Measurements from ENCODE around the gene ROR2.

Gene ROR2

DNA sequence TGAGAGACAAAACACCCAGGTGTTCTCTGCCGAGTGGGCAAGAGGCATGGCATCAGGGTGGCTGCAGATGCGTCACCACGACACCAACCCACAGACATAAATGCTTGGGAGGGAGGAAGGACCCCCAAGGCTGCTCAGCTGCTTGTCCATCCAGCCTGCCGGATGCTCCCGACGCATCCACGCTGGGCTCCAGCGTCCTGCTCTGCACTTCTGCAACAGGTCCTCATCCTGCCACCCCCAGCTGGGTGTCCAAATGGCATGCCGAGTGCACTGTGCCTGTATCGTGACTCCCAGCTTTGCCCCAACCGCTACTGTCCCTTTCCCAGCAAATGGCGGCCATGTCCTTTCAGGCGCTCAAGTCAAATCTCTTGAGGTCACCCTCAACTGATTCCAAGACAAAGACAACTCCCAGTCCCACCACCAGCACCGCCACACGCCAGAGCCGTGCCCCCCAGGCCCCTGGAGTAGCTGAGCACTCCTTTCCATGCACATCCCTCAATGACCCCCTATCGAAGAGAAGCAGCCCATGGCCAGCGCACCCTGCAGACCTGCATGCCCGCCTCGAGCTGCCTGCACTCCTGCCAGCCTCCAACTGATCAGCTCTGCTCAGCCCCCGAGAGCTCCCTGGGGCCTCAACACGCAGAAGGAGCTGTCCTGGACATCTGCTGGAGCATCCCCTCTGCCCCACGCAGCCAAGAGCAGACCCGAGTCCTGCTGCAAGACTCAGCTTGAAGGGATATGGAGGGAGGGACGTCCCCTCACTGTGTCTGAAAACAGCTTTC is 116.7 kb downstream of the ROR2 start:
- Histone ChIP-seq H2AFZ (ENCODE audit: low read depth, low read length) (no peak overlapping the region), H3K4me3 (ENCODE audit: low read length) (no peak overlapping the region), H3K36me3 (ENCODE audit: insufficient read depth, low read length) (no peaks in the 10 kb centered on the region), H3K27me3 (ENCODE audit: insufficient read depth, low read length) (no peaks in the 10 kb centered on the region), H3K9me3 (ENCODE audit: low read length) (no peaks in the 10 kb centered on the region), H3K4me1 (ENCODE audit: insufficient read depth, low read length) (peaks cover 12% of the 10 kb centered on the region)

DNA sequence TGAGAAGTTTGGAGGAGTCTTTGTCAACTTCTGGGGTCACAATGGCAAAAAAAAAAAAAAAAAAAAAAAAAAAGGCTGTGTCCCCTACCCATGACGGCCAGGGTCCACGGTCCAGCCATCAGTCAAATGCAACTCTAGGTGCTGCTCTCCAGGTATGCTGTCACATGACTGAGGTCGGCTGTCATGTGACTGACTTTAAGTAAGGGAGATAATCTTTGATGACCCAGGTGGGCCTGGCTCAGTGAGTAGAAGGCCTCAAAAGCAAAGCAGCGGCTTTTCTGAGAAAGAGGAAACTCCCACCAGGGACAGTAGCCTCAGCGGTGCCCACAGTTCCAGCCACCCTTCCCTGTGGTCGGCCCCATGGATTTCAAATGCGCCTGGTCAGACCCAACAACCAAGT is 117.7 kb downstream of the ROR2 start:
- no peak overlapping the region for H2AFZ ChIP-seq (ENCODE audit: low read depth, low read length)
- H3K27me3 ChIP-seq (ENCODE audit: insufficient read depth, low read length): no peaks in the 10 kb centered on the region
- no peak overlapping the region for H3K4me3 ChIP-seq (ENCODE audit: low read length)
- no peaks in the 10 kb centered on the region for H3K9me3 ChIP-seq (ENCODE audit: low read length)
- no peaks in the 10 kb centered on the region for H3K36me3 ChIP-seq (ENCODE audit: insufficient read depth, low read length)
- H3K4me1 ChIP-seq (ENCODE audit: insufficient read depth, low read length): peaks cover 11% of the 10 kb centered on the region

DNA sequence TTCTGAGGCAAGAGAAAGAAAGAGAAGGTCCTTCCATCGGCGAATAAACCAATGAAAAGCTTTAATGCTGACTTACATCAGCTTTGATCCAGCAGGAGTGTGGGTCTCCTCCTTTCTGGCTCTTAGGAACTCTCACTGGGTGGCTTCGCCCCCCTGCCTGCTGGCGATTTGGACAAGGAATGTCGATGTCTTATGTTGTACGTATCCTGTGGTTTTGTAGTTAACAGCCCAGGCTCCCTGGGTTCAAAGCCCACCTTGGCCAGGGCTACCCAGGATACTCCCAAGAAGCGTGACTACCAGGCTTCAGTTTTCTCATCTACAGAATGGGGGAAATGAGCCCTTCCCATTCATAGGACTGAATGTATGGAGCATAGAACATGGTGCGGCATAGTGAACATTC is 124.2 kb downstream of the ROR2 start:
- H3K4me1 ChIP-seq (ENCODE audit: insufficient read depth, low read length): no peaks in the 10 kb centered on the region
- peaks cover 3% of the 10 kb centered on the region for H3K9me3 ChIP-seq (ENCODE audit: low read length)
- no peaks in the 10 kb centered on the region for H3K36me3 ChIP-seq (ENCODE audit: insufficient read depth, low read length)
- H3K27me3 ChIP-seq (ENCODE audit: insufficient read depth, low read length): no peaks in the 10 kb centered on the region
- H3K4me3 ChIP-seq (ENCODE audit: low read length): no peak overlapping the region
- no peak overlapping the region for H2AFZ ChIP-seq (ENCODE audit: low read depth, low read length)

DNA sequence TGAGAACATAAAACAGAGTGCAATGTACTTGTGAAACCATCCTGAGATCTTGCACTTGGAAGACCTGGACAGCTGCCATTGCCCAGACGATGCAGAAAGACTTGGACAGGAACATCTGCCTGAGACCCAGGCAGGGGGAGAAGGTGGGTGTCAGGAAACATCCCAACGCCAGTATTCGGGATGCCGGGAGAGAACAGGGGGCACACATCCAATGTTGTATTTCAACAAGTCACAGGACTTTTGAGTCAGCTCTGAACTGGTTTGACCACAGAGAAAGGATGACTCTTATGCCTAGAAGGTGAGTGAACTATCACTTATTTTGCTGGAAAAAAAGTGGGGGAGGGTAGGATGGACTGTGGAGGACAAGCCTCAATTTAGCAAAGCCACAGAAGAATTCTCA is 124.6 kb downstream of the ROR2 start:
- Histone ChIP-seq H3K27me3 (ENCODE audit: insufficient read depth, low read length) (no peaks in the 10 kb centered on the region), H3K4me1 (ENCODE audit: insufficient read depth, low read length) (no peaks in the 10 kb centered on the region), H3K36me3 (ENCODE audit: insufficient read depth, low read length) (no peaks in the 10 kb centered on the region), H2AFZ (ENCODE audit: low read depth, low read length) (no peak overlapping the region), H3K9me3 (ENCODE audit: low read length) (peaks cover 3% of the 10 kb centered on the region), H3K4me3 (ENCODE audit: low read length) (no peak overlapping the region)

DNA sequence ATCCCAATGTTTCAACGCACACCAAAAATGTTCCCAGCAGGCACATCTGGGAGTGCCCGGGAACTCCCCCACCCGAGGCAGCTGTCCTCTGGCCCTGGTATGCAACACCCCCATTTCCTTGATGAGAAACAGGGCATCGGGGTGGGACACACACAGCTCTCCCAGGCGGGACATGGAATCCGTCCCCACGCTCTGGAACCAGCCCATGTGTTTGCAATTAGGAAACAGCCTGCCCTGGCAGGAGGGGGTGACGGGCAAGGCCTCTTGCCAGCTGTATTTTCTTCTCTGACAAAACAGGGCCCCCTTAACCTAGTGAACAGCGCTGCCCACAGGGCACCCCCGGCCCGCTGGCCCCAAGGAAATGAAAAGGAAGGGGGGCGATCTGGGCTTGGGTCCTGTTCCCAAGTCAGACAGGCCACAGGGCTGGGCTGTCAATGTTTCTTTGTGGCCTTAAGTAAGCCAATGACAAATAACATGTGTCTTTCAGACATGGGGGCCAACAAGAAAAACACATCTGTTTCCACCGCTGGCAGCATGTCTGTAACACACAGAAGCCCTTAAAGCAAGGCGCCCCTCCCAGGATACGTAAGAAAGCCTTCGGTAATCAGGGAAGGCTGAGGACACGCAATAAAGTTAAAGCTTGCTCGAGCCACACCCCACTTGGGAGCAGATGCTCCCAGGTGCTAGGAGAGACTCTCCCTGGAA is 125.3 kb downstream of the ROR2 start:
- Histone ChIP-seq H2AFZ (ENCODE audit: low read depth, low read length) (no peak overlapping the region), H3K9me3 (ENCODE audit: low read length) (peaks cover 3% of the 10 kb centered on the region), H3K4me3 (ENCODE audit: low read length) (no peak overlapping the region), H3K36me3 (ENCODE audit: insufficient read depth, low read length) (no peaks in the 10 kb centered on the region), H3K4me1 (ENCODE audit: insufficient read depth, low read length) (no peaks in the 10 kb centered on the region), H3K27me3 (ENCODE audit: insufficient read depth, low read length) (no peaks in the 10 kb centered on the region)

DNA sequence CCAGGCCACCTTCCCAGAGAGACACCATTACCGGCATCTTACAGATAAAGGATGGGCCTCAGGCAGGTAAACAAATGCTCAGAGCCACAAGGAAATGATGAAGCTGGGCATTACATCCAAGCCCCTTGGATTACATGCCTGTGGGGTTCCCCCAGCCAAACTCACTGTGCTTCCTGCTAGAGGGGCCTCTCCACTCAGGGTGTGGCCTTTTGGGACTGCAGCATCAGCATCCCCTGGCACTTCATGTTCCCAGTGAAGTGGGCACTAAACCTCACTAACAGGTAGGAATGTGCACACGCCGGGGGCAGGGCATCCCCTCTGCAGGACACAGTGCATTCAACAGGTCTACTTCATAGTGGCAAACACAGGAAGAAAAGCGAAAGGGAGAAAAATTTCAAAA is 125.9 kb downstream of the ROR2 start:
- Histone ChIP-seq H3K36me3 (ENCODE audit: insufficient read depth, low read length) (no peaks in the 10 kb centered on the region), H3K9me3 (ENCODE audit: low read length) (peaks cover 3% of the 10 kb centered on the region), H3K4me3 (ENCODE audit: low read length) (no peak overlapping the region), H3K27me3 (ENCODE audit: insufficient read depth, low read length) (no peaks in the 10 kb centered on the region), H3K4me1 (ENCODE audit: insufficient read depth, low read length) (no peaks in the 10 kb centered on the region), H2AFZ (ENCODE audit: low read depth, low read length) (no peak overlapping the region)

DNA sequence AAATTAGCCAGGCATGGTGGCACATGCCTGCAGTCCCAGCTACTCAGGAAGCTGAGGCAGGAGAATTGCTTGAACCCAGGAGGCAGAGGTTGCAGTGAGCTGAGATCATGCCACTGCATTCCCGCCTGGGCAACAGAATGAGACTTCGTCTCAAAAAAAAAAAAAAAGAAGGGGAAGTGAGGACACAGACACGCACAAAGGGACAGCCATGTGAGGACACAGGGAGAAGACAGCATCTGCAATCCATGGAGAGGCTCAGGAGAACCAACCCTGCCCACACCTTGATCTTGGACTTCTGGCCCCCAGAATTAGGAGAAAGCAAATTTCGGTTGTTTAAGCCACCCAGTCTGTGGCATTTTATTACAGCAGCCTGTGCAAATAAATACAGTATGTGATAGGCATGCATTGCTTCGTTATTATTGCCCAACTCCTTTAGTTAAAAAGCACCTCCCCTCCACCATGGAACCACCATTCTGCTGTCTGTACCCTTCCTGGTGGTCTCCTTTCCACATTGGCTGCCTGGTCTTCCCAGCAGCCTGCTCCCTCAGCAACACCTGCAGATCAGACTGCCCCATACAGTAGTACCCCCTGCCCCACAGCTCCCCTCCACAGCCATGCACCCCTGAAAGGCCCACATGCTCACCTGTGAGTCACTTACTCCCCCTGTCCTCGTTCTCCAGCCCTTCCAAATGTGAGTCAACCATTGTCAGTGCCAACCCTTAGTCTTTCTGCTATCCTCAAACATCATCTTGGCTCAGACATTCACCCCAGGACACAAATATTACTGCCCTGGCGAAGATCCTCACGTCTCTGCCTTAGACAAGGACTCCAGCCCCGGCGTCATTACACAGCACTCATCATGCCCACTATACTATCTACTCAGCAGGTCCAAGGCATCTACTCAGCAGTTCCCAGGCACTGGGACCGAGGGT is 128.8 kb downstream of the ROR2 start:
- no peak overlapping the region for H3K4me3 ChIP-seq (ENCODE audit: low read length)
- H3K4me1 ChIP-seq (ENCODE audit: insufficient read depth, low read length): peaks cover 10% of the 10 kb centered on the region

DNA sequence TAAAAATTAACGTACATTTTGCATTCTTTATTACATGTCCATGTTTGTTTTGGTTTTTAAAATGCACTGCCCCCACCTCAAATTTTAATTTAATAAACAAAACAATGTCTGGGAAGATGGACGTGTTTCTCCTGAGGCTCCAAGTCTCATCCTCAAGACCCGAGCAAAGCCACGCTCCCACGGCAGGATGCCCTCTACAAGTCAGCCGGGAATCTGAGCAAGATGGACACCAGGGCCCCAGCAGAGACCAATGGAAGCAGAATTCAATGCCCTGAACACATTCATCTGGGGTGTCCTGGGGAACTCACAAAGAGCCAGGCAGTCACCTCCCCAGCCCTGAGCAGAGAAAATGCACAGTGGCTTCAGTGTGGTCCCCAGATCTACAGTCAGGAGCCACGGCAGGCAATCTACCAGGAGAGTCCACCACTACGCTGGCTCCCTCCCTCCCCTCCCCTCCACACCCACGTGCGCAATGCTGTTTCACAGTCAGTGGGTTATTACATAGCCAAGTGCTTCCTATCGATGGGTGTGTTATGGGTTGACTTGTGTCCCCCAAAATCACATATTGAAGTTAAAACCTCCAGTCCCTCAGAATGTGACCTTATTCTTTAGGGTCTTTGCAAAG is 129.8 kb downstream of the ROR2 start:
- Histone ChIP-seq H3K4me3 (ENCODE audit: low read length) (no peak overlapping the region), H3K36me3 (ENCODE audit: insufficient read depth, low read length) (no peaks in the 10 kb centered on the region), H3K9me3 (ENCODE audit: low read length) (peaks cover 3% of the 10 kb centered on the region), H3K27me3 (ENCODE audit: insufficient read depth, low read length) (no peaks in the 10 kb centered on the region), H3K4me1 (ENCODE audit: insufficient read depth, low read length) (peaks cover 10% of the 10 kb centered on the region), H2AFZ (ENCODE audit: low read depth, low read length) (no peak overlapping the region)

More for the DNA sequence above, 128.8 kb downstream of the ROR2 start:
- Histone ChIP-seq H3K36me3 (ENCODE audit: insufficient read depth, low read length) (no peaks in the 10 kb centered on the region), H3K27me3 (ENCODE audit: insufficient read depth, low read length) (no peaks in the 10 kb centered on the region), H3K9me3 (ENCODE audit: low read length) (peaks cover 3% of the 10 kb centered on the region), H2AFZ (ENCODE audit: low read depth, low read length) (no peak overlapping the region)

DNA sequence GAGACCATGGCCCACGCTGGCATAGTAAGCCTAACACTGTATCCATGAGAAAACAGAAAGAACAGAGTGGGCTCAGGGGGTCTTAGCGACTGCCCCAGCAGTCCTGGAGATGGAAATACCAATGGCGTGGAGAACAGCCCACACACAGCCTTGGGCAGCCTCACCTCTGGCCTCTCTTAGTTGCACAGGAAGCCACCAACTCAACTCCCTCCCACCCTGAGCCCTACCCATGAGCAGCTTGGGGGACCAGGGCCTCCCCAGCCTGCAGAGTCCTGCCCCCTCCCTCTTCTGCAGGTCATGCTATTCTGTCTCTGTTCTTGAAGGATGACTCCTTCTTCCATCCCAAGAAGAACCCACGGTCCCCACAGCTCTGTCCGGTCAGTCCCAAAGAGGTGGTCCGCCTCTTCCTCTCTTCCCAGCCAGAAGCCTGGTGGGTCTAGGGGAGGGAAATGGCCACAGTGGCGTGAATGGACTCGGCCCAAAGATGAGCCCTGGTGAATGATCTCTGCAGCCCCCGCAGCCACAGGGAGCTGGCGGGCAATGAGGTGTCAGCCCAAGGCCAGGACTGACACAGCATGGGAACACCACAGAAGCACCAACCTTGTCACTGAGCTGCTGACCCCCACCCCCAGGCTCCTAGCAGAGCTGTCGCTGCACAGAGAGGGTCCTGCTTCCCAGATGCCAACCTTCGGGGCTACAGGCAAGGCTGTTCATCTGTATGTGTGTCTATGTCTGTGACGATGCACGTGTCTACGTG is 131.2 kb downstream of the ROR2 start:
- H3K27me3 ChIP-seq (ENCODE audit: insufficient read depth, low read length): no peaks in the 10 kb centered on the region
- H3K4me1 ChIP-seq (ENCODE audit: insufficient read depth, low read length): peaks cover 10% of the 10 kb centered on the region
- H3K36me3 ChIP-seq (ENCODE audit: insufficient read depth, low read length): no peaks in the 10 kb centered on the region
- no peak overlapping the region for H3K4me3 ChIP-seq (ENCODE audit: low read length)
- H3K9me3 ChIP-seq (ENCODE audit: low read length): peaks cover 3% of the 10 kb centered on the region
- H2AFZ ChIP-seq (ENCODE audit: low read depth, low read length): no peak overlapping the region

DNA sequence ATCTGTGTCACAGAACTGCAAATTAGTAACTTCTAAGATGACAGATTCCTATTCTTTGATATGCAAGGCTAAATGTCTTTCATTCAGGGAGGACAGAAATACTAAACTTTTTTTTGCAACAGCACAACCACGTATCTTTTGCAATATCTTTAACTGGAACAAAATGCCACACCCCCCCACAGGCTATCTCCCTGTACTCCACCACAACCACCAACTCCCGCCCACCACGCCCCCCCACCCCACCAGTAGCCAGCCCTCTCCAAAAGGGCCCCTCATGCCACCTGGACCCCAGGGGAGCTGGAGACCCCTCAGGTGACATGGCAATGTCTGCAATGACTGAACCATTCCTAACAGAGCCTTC is 131.8 kb downstream of the ROR2 start:
- Histone ChIP-seq H3K27me3 (ENCODE audit: insufficient read depth, low read length) (no peaks in the 10 kb centered on the region), H3K36me3 (ENCODE audit: insufficient read depth, low read length) (no peaks in the 10 kb centered on the region), H2AFZ (ENCODE audit: low read depth, low read length) (peak overlapping the region; percentile 71), H3K4me3 (ENCODE audit: low read length) (no peak overlapping the region), H3K9me3 (ENCODE audit: low read length) (peaks cover 3% of the 10 kb centered on the region), H3K4me1 (ENCODE audit: insufficient read depth, low read length) (peaks cover 10% of the 10 kb centered on the region)

DNA sequence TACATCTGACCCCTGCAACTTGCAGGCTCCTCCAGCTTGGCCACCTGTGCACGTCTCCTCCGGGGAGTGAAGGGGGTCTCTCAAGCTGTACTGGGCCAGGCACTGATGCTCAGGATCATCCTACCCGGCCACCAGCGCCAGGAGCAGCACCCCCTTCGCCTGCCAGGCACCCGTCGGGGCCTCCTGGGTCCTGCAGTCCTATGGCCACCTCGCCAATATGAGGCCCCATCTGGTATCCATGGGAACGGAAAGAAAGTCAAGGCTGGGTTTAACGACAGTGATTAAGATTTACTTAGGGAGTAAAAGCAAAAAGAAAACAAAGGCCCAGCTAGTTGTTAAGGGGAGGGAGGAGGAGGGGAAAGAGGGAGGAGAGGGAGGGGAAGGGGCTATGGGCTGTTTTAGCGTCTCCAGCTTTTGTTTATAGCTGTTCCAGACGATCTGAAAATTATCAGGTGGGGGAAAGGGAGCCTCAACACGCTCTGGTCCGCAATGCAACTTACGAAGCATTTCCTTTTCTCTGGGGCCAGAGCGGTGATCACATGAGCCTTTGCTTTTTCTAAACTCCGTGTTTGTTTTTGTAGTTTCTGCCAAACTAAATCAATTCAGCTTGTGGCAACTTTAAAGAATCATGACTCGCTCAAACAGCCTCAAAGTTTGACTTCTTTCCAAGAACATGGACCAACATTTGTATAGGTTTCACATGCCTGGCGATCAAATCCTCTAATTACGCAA is 132.4 kb downstream of the ROR2 start:
- H3K9me3 ChIP-seq (ENCODE audit: low read length): peaks cover 3% of the 10 kb centered on the region
- H3K36me3 ChIP-seq (ENCODE audit: insufficient read depth, low read length): no peaks in the 10 kb centered on the region
- H3K27me3 ChIP-seq (ENCODE audit: insufficient read depth, low read length): no peaks in the 10 kb centered on the region
- peaks cover 10% of the 10 kb centered on the region for H3K4me1 ChIP-seq (ENCODE audit: insufficient read depth, low read length)
- H2AFZ ChIP-seq (ENCODE audit: low read depth, low read length): peak overlapping the region; percentile 71
- no peak overlapping the region for H3K4me3 ChIP-seq (ENCODE audit: low read length)

DNA sequence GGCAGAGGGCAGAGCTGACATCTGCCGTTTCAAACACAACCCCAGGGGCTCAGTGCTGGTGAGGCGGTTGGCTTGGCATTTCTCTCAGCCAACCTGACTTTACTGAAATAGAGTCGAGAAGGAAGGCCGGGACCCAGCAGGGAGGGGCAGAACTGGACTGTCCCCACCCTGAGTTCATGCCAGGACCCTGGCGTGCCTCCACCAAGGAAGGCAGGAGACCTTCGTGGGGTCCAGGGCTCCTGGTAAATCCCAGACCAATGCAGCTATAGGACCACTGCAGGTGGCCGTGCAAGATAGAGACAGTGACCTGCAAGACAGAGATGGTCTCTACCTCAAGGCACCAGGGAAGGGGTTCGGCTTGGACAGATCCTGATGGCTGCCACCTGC is 132.9 kb downstream of the ROR2 start:
- no peak overlapping the region for H2AFZ ChIP-seq (ENCODE audit: low read depth, low read length)
- H3K4me1 ChIP-seq (ENCODE audit: insufficient read depth, low read length): peaks cover 10% of the 10 kb centered on the region
- no peaks in the 10 kb centered on the region for H3K36me3 ChIP-seq (ENCODE audit: insufficient read depth, low read length)
- peaks cover 3% of the 10 kb centered on the region for H3K9me3 ChIP-seq (ENCODE audit: low read length)
- no peaks in the 10 kb centered on the region for H3K27me3 ChIP-seq (ENCODE audit: insufficient read depth, low read length)
- H3K4me3 ChIP-seq (ENCODE audit: low read length): no peak overlapping the region
